GM19099 (cell line): ENCODE results near the gene HOXB5.

ENCODE experiments used
- POLR2A ChIP-seq: IDR thresholded peaks from 3 replicates; pipeline ENCODE4 v1.6.1; 2011; ENCODE audit warnings: low read depth; ENCODE audit not compliant: insufficient read length; ENCODE audit errors: extremely low read depth

Gene HOXB5

DNA sequence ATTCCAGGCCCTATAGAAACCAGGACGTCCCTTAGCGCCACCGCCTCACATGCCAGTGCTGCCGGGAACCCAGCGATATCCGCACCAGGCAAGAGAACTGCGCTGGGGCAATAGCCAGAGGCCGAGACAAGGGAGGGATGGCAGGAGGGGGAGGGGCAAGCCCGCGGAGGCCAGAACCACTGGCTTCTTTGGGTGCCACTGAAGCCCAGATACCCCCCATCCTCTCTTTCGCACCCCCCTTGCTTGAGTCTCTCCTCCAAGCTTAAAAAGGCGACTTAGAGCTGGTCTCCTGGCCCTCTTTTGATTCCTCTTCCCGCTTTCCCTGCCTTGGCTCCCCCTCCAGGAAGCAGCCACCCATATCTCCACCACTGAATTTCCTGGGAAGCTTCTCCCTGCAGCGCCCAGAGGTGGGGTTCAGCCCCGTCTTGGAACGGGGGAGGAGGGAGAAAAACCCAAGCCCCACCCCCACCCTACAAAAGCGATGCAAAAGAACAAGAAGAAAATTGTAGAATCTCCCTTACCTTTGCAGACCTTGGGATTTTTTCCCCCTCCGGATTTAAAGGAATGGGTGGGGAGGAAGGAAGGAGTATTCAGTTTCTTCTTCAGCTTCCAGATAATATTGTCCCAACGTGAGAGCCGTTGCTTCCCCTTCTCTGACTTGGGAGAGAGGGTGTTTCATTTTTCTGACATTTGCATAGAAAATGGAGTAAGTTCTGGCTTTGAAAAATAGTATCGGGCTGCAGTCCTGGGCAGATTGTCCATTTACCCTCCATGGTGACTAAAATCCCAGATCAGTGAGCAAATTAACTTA lies 10.6 kb upstream of the HOXB5 start:
- no peak for TF ChIP-seq POLR2A

DNA sequence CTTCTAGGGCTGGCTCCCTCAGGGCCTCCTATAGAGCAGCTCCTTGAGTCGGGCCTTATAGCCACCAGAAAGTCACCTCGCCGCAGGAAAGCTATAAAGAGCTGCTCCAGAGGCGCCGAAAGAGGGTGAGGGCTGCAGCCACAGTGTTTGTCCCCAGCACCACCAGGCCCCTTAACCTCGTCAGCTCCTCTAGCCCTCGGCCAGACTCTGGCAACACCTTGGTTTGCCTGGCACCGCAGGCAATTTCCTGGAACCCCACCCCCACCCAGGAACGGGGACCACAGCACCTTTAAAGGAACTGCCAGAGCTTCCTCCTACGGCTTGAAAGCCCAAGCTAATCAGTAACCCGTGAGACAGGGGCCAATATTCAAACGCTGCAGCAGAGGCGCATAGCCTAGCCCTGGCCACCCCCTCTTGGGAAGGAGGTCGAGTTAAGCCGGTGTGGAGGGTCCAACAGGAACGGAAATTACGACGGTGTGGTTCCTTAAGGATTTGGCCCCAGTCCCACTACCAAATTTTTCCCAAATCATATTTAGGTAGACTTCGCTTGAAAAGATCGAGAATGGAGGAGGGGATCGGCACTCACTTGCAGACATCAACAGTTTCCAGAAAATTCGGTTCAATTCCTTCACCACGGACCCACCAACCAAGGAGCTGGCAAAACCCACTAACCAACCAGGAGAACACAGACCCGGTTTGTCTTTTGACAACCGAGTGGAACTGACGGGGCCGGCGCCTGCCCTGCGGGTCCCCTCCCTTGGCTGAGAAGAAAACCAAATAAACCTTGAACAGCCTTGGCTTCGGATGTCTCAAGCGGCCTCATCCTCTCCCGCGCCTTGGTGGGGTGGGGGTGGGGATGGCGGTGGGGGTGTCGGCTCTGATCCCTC lies 8.2 kb upstream of the HOXB5 start:
- TF ChIP-seq POLR2A = no peak

DNA sequence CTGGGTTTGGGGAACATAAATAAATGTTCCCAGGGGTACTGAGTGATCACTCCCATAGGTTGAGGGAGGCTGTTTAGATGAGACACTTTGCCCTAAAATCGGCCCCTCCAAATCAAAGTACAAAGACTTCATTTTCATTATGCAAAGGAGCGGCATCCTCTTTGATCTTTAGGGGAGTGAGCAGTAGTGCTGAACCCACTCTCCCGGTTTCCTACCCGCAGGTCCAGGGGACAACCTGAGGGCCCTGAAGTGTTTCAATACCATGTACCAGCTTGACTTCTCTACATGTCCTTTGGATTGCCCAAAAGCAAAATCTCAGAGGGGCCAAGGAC lies 7.6 kb upstream of the HOXB5 start:
- TF ChIP-seq POLR2A = no peak

DNA sequence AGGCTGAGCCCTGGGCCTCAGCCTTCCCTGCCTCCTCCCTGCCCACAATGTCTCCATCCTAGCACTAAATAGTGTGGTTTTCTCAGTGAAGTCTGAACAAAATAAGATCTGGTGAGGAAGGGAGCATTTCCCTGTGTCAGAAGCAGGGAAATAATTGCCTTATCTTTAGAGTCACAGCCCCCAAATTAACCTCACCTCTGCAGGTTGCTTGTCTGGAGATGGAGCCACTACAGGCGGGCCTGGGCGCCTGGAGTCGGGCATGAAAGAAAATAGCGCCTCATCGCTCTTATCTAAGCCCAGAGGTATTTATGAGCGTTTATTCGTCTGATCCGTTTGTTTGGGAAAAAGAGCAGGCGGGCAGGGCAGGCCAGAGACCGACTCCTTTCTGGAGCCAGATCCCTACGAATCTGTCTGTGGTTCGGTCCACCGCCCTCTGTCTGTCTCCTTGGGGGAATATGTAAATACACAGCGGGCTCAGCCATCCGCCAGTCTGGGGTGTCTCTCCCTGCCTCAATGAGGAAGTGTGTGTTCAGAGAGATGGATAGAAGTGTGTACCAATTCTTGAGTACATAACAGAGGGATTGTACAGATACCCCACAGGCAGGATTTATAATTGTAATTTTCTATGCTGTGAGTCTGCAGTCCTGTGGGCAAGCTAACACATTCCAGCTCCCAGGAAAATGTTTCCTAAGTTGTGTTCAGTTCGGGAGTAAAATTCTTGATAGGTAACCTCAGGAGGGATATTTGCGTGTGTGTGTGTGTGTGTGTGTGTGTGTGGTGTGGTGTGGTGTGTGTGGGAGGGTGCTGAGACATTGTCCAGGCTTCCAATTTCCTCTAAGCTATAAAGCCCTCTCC lies 6.9 kb upstream of the HOXB5 start:
- no peak for TF ChIP-seq POLR2A

DNA sequence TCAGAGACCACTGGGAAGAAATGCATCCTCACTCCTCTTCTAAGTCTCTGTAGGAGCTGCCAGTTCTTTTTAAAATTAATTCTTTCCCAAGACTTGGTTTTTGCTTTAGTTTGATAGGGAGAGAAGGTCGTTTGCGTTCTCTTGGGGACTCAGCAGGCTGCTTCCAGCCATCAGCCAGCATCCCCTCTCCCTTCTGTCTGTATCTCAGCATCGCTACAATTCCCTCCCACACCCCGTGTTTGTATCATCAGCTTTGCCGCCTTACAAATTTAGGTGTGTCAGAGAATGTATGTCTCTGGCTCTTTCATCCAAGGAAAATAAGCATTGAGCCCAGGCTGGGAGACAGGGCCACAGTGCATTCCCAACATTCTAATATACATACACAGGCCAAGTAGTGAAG lies 5.8 kb upstream of the HOXB5 start:
- no peak for TF ChIP-seq POLR2A

DNA sequence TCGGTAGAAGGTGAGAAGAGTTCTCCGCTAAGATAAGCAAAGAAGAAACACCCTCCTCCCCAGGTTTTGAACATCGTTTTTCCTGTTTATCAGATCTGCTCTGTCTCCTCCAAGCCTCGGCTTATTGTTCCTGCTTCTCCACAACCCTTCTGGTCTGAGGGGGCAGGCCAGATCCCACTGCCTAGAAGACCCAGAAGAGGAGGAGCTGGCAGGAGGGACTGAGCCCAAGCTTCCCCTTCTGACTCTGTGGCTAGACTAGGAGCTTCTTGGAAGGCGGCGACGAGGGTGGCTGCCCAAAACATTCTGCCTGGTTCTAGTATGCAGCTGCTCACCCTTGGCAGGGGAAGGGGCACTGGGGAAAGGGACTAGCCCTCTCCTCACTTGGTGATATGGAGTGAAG lies 5.2 kb upstream of the HOXB5 start:
- no peak for TF ChIP-seq POLR2A

DNA sequence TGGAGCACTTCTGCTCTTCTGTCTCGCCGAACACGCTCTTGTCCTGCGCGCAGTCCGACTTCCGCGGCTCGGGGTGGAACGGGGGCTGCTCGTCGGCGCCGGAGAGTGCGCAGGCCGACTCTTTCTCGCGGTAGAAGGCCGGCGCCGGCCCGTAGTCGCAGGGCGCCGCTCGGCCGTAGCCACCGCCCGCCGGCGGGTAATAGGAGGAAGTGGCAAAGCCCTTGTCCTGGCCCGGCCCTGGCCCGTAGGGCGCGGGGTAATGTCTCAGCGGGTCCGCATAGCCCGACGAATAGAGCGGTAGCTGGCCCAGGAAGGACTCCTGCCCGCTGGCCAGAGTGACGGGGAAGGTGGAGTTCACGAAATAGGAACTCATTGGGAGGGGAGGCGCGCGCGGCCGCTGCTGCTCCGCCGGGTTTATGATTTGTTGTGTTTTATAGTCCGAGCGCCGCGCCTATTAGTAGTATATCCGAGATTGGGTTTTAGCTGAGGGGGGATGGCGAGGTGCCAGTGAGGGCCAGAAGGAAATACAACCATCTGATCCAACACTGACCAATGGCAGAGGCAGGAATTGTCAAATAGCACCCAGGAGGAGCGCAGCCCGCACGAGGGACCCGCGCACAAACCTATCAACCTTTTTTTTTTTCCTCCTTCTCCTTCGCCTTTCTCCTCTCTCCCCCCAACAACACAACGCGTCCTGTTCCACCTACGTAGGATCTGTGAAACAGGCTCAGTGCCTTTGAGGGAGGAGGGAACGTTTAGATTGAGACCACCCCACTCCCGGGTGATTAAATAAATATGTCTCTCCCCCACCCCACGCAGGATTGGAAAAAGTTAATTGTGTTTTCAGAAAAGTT lies 4.4 kb upstream of the HOXB5 start:
- TF ChIP-seq POLR2A = peak; percentile 37

DNA sequence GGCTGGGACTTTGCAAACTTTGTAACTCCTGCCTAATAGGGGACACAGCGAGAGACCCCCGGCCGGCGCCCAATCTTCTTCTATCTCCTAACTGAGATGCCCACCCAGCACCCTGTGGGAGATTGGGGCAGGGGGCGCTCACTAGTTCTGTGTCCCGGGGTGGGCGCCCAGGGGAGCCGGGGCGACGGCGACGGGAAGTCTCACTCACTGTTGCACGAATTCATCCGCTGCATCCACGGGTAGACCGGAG lies 3.9 kb upstream of the HOXB5 start:
- no peak for TF ChIP-seq POLR2A

DNA sequence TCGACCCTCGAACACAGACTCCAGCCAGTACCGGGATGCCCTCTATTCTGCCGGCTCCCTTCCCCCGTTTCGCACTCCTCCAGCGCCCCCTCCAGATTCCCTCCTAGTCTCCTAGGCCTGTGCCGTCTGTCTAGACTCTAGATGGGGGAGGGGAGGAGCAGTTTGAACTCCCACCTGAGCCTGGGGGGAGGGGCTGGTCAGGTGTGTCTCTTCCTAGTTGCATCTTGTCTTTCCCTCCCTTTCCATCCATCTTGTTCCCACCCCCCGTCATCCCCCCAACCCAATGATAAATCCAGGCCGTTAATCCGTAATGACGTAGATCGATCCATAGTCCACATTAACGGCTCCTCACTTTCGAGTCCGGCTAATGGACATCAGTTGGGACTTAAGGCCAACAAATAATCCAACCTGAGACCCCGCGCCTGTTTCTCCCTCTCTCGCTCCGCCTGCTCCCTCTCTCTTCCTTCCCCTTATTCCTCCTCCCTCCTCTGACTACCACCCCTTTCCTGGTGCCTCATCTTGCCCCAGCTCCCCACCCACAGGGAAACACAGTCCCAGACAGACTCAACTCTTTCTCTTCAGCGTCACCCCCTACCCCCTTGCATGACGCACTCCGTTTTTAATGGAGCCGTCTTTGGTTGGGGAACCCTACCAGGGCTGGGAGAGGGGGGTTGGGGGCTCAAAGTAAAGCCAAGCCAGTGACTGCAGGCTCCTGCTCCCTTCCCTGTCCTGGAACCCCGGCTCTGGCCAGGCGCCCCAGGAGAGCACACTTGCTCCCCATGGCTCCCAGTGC lies 3.4 kb upstream of the HOXB5 start:
- no peak for TF ChIP-seq POLR2A

DNA sequence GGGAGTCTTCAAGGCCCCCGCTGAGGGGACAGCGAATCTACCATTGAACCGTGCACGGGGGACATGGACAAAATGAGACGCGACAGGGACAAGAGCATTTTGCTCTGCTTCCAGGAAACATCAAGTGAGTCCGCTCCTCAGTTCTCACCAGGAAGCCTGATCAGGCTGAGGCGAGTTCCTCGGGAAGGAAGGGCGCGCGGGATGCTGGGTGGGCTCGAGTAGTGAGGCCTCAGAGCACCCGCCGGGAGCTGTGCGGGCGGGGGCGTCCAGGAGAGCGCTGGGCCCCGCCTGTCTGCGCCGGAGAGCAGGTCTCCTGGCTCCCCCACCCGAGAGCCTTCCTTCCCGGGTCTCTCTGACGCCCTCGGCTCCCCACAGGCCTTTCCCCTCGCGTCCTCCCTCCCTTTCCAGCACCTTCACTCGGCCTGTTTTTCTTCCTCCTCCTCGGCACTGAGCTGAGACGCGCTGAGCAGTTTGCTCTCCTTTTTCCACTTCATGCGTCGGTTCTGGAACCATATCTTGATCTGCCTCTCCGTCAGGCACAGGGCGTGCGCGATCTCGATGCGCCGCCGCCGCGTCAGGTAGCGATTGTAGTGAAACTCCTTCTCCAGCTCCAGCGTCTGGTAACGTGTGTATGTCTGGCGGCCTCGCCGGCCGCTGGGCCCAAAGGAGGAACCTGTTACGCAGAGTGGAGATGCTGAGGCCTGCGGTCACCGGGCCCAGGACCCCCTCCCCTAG lies 2.6 kb upstream of the HOXB5 start:
- TF ChIP-seq POLR2A = no peak

DNA sequence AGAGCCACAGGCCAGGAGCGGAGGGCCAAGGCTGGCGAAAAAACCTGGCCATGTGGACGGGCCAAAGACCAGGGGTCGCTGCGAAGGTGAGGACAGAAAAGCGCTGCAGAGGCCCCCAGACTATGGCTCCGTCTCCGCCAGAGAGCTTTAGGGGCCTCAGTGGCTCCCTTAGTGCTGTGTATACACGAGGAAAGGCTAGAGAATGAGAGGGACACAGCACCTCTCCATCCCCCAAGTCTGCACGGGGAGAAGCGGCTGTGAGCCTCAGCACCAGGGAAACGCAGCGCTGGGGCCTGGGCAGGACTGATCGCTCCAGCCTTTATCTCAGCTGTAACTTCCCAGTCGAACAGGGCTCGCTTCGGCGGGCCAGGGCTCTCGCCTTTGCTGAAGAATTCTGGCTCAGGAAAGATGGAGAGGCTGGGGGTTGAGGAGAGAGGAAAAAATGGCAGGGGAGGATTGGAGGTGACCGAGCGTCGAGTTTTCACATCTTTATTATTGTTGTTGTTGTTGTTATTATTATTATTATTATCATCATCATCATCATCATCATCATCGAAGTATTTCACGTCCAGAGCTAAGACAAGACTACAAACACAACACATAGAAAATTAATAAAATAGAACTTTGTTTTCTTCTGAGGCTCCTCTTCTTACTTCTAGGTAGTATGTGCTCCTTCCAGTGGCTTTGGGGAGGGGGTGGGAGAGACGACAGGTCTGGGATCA lies 1.9 kb upstream of the HOXB5 start:
- TF ChIP-seq POLR2A = no peak

DNA sequence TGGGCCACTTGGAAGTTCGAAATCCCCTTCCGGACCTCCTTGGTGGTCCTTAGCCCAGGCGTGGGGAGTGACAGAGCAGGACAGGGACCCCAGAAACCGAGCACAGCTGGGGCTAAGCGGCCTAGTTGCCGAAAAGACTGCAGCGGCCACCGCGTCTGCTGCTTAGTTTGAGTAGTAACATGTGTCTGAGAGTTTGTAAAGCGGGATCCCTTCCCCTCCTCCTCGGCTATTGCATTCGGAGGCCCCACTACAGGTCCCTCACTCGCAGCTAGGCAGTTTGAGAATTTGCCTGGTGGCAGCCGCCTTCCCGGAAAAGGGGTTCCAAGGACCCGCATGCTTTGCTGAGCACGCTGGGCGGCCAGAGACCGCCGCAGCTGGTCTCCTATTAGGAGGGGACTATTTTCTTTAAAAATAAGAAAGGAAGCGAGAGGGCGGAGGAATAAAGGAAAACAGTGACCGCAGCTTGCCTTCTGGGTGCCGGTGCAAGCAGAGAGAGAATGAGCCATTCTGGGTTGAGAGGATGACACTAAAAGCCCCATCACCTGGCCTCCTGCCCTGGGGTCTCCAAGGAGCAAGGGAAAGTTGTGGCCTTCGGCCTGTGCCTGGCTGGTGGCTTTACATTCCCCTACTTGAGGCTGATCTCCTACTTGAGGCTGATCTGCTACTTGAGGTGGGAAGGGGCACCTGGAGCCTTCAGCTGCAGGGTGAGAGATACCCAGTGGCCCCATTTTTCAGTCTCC lies 1.1 kb upstream of the HOXB5 start:
- TF ChIP-seq POLR2A = no peak
